Endothelial cell (in vitro differentiated cells): ENCODE results near the gene FYB2. TPM values are rescaled to one million over a fixed set of nuclear protein-coding genes. Genes with fewer than 3 reads are reported as not detected.

Experiments used
- DNase-seq: peaks from one replicate; pipeline ENCODE4 v3.0.0; 2021; ENCODE audit warnings: low spot score
- H3K27ac Mint-ChIP-seq: one replicate; pipeline ENCODE4 v1.8.0; 2021; ENCODE audit warnings: mixed read lengths, inconsistent platforms; ENCODE audit not compliant: unreplicated experiment
- H3K27me3 Mint-ChIP-seq: one replicate; pipeline ENCODE4 v1.8.0; 2021; ENCODE audit warnings: mild to moderate bottlenecking, moderate library complexity, mixed read lengths, inconsistent platforms; ENCODE audit not compliant: unreplicated experiment
- H3K36me3 Mint-ChIP-seq: one replicate; pipeline ENCODE4 v1.8.0; 2021; ENCODE audit warnings: mild to moderate bottlenecking, low read depth, mixed read lengths, inconsistent platforms; ENCODE audit not compliant: unreplicated experiment
- H3K4me1 Mint-ChIP-seq: one replicate; pipeline ENCODE4 v1.8.0; 2021; ENCODE audit warnings: mild to moderate bottlenecking, mixed read lengths, inconsistent platforms; ENCODE audit not compliant: unreplicated experiment
- H3K4me3 Mint-ChIP-seq: one replicate; pipeline ENCODE4 v1.8.0; 2021; ENCODE audit warnings: mild to moderate bottlenecking, mixed read lengths, inconsistent platforms; ENCODE audit not compliant: unreplicated experiment
- H3K9me3 Mint-ChIP-seq: one replicate; pipeline ENCODE4 v1.8.0; 2021; ENCODE audit warnings: mixed read lengths, inconsistent platforms; ENCODE audit not compliant: unreplicated experiment
- total RNA-seq: library from RNA; stranded (reverse); fragmentation: NEBNext Ultra II Directional; extraction: Animal tissue kit (Norgen Biotek cat#: 25700); gene quantifications from one replicate; pipeline ENCODE4 v1.2.1, GENCODE V29; 2021; ENCODE audit not compliant: unreplicated experiment
- TF ChIP-seq, protein P1 (sequence below): fragments of 200-600 bp; sonication (generic); IDR thresholded peaks from one replicate; pipeline ENCODE4 v1.5.0; 2021; ENCODE audit warnings: antibody characterized with exemption; ENCODE audit not compliant: unreplicated experiment

Gene FYB2
- total RNA-seq, 1 donor from 2014 or later: 0.18 TPM

DNA sequence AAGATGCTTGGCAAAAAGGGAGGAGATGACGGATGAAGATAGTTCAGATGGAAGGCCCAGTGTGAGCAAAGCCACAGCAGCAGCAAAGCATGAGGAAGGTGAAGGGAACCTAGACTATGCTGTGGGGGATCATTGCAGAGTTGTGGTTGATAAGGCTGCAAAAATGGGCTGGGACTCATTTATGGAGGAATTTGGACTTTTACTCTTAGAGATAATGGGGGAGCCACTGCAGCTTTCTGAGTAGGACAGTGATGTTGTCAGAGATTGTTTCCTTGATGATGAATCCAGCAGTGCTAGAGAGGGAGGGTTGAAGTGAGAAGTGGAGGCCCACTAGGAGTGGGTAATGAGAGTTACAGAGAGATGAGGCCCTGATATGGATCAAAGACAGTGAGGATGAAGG lies 33.3 kb upstream of the FYB2 start:
- Mint-ChIP-seq H3K9me3 (no peaks in the 10 kb centered on the region), H3K36me3 (no peaks in the 10 kb centered on the region), H3K27me3 (peaks cover 2% of the 10 kb centered on the region), H3K4me1 (no peaks in the 10 kb centered on the region), H3K27ac (no peak overlapping the region), H3K4me3 (no peak overlapping the region)
- TF ChIP-seq, protein P1, sequence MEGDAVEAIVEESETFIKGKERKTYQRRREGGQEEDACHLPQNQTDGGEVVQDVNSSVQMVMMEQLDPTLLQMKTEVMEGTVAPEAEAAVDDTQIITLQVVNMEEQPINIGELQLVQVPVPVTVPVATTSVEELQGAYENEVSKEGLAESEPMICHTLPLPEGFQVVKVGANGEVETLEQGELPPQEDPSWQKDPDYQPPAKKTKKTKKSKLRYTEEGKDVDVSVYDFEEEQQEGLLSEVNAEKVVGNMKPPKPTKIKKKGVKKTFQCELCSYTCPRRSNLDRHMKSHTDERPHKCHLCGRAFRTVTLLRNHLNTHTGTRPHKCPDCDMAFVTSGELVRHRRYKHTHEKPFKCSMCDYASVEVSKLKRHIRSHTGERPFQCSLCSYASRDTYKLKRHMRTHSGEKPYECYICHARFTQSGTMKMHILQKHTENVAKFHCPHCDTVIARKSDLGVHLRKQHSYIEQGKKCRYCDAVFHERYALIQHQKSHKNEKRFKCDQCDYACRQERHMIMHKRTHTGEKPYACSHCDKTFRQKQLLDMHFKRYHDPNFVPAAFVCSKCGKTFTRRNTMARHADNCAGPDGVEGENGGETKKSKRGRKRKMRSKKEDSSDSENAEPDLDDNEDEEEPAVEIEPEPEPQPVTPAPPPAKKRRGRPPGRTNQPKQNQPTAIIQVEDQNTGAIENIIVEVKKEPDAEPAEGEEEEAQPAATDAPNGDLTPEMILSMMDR: no peak
- DNase-seq: no peak

DNA sequence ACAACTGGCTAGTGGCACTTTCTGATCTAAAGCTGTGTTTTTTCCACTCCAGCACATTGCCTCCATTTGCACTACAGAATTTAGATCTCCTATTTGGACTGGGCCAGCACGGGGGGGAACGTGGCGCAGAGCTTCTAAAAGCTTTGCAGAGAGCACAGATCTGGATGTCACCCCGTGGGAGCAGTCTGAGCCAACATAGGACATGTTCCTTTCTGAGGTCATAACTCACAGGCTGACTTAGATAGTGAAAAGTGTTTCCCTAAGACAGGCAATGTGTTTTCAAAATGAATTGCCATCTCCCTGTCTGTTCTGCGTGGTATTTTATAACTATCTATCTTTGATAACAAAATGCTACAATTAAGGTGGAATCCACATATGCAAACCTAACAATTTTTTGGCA lies 31.7 kb upstream of the FYB2 start:
- no peak overlapping the region for H3K4me3 Mint-ChIP-seq
- H3K9me3 Mint-ChIP-seq: no peaks in the 10 kb centered on the region
- no peaks in the 10 kb centered on the region for H3K36me3 Mint-ChIP-seq
- DNase-seq: no peak
- no peaks in the 10 kb centered on the region for H3K4me1 Mint-ChIP-seq
- TF ChIP-seq, protein P1: no peak
- peaks cover 2% of the 10 kb centered on the region for H3K27me3 Mint-ChIP-seq
- H3K27ac Mint-ChIP-seq: no peak overlapping the region

DNA sequence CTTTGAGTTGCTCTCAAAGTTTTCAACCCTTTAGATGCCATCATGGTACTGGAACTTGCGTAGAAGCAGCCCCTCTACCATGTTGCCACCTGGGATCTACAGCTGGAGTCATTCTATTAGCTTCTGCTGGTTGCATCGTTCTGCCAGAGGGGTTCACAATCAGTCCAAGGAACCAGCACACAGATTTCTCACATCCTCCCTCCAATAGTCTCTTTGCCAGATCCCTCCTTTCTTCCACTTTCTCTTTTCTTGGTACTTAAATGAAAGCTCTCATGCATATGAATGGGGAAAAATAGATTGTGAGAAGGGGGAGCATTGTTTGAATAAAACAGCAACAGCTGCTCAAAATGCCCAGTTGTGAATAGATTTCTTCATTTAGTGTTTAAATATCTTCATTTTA lies 31.2 kb upstream of the FYB2 start:
- Mint-ChIP-seq H3K27ac (no peak overlapping the region), H3K27me3 (peaks cover 2% of the 10 kb centered on the region), H3K36me3 (no peaks in the 10 kb centered on the region), H3K4me1 (no peaks in the 10 kb centered on the region), H3K9me3 (no peaks in the 10 kb centered on the region), H3K4me3 (no peak overlapping the region)
- no peak for DNase-seq
- TF ChIP-seq, protein P1: no peak

DNA sequence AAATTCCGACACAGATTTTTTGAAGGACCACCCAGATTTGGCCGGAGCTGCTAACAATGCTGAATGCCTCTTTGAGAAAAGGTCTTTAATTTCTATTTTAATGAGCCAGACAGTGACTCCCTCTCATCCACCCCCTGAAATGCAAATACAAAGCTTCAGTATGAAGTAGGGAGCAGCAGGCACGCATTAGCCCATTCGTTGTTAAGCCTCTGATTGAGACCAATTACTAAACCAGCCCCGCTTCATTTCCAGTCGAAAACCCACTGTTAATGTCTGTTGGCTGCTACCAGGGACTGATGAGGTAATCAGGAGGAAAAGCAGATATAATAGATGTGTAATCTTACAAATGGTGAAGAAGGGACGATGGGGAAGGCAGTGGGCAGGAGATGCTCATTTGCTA lies 30.5 kb upstream of the FYB2 start:
- Mint-ChIP-seq H3K27ac (no peak overlapping the region), H3K4me1 (no peaks in the 10 kb centered on the region), H3K36me3 (no peaks in the 10 kb centered on the region), H3K9me3 (no peaks in the 10 kb centered on the region), H3K4me3 (no peak overlapping the region), H3K27me3 (peaks cover 2% of the 10 kb centered on the region)
- TF ChIP-seq, protein P1: no peak
- DNase-seq: no peak

DNA sequence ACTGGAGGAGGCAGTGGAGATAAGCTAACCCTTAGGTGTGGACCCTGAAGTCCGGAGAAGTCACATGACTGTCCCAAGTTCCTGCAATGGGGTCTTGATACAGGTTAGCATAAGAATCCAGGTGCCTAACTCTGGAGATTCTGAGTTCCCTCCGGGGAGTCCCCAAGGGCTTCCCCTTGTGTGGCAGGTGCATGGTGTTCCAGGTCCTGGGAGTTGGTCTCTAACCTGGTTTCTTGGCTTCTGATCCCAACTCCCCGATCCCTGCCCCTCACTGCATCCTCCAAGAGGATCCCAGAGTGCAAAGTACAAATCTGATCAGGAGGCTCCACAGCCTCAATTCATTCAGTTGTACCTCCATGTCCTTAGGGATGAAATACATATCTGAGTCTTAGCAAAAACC lies 26.1 kb upstream of the FYB2 start:
- H3K27me3 Mint-ChIP-seq: peaks cover 2% of the 10 kb centered on the region
- TF ChIP-seq, protein P1: no peak
- no peaks in the 10 kb centered on the region for H3K9me3 Mint-ChIP-seq
- H3K4me1 Mint-ChIP-seq: no peaks in the 10 kb centered on the region
- H3K27ac Mint-ChIP-seq: no peak overlapping the region
- H3K36me3 Mint-ChIP-seq: no peaks in the 10 kb centered on the region
- no peak for DNase-seq
- H3K4me3 Mint-ChIP-seq: no peak overlapping the region
